K562 (cell line): ENCODE data around the gene FLAD1. TPM values are rescaled to one million over a fixed set of nuclear protein-coding genes. Genes with fewer than 3 reads are reported as not detected.
A peak's percentile ranks its signal among the peaks of the same experiment; 100 is the strongest.

Source experiments
- ASH1L ChIP-seq: fragments of 450-650 bp; IDR thresholded peaks from 2 replicates; pipeline ENCODE4 v1.6.1; 2018; ENCODE audit warnings: borderline replicate concordance, mild to moderate bottlenecking, low read depth; ENCODE audit not compliant: partially characterized antibody
- BRF1 ChIP-seq: IDR thresholded peaks from 3 replicates; pipeline ENCODE4 v1.6.1; 2011; ENCODE audit warnings: borderline replicate concordance, mild to moderate bottlenecking; ENCODE audit not compliant: insufficient read length; ENCODE audit errors: extremely low read depth
- BRF2 ChIP-seq: IDR thresholded peaks from 3 replicates; pipeline ENCODE4 v1.6.1; 2011; ENCODE audit warnings: borderline replicate concordance, mild to moderate bottlenecking; ENCODE audit not compliant: insufficient read length, insufficient read depth
- CHD2 ChIP-seq: IDR thresholded peaks from 2 replicates; pipeline ENCODE4 v1.6.1; 2011; ENCODE audit warnings: low read depth, low read length
- ELF1 ChIP-seq: fragments of 200-800 bp; sonication (Bioruptor generic); IDR thresholded peaks from 2 replicates; pipeline ENCODE4 v1.6.1; 2016; ENCODE audit warnings: missing genetic modification characterization, missing compliant biosample characterization
- FOXM1 ChIP-seq, 2 experiments: fragments of 450-650 bp in 1 of 2; sonication (generic) in 1 of 2; formaldehyde crosslinking in 1 of 2; IDR thresholded peaks; 2 replicates each; pipeline versions ENCODE4 v1.6.1 to v1.9.0; 2017 to 2022; ENCODE audit warnings: low read depth in 2 of 2, mild to moderate bottlenecking in 2 of 2, missing genetic modification reagents in 1 of 2, moderate library complexity in 1 of 2
- RB1 ChIP-seq: fragments of 450-650 bp; IDR thresholded peaks from 2 replicates; pipeline ENCODE4 v1.6.1; 2017; ENCODE audit warnings: low read depth, mild to moderate bottlenecking
- STAG1 ChIP-seq: sonication (generic); formaldehyde crosslinking; IDR thresholded peaks from 2 replicates; pipeline ENCODE4 v1.5.0; 2020; ENCODE audit warnings: missing genetic modification reagents, borderline replicate concordance
- THRAP3 ChIP-seq: fragments of 450-650 bp; IDR thresholded peaks from 2 replicates; pipeline ENCODE4 v1.6.1; 2016; ENCODE audit warnings: mild to moderate bottlenecking, inconsistent platforms, borderline replicate concordance
- U2AF1 ChIP-seq: fragments of 200-400 bp; formaldehyde crosslinking; optimal IDR thresholded peaks from 2 replicates; pipeline ENCODE3; 2017; ENCODE audit warnings: mild to moderate bottlenecking, low read depth, low read length, moderate library complexity
- ZC3H8 ChIP-seq: fragments of 450-650 bp; IDR thresholded peaks from 2 replicates; pipeline ENCODE4 v1.6.1; 2017
- polyA plus RNA-seq, 8 experiments: library from polyadenylated mRNA; depleted of rRNA in 4 of 8; stranded (reverse) in 5 of 8; unstranded in 3 of 8; fragments of >200 nt; fragmentation: Nextera tagmentation in 2 of 8; fragmentation: Illumina TruSeq in 1 of 8; extraction: Ambion mirVana in 2 of 8; extraction: Trizol in 1 of 8; gene quantifications; 2 replicates each; pipeline versions ENCODE4 v1.2.1 to v1.2.3, GENCODE V29; 2011 to 2014; ENCODE audit warnings: inconsistent platforms in 1 of 8, missing spikeins in 1 of 8
- total RNA-seq, 7 experiments: library from RNA; depleted of rRNA in 6 of 7; stranded (reverse); fragments of >200 nt in 6 of 7; fragmentation: Illumina TruSeq in 2 of 7; extraction: Trizol in 2 of 7; gene quantifications; 2 replicates each; pipeline versions ENCODE4 v1.2.1 to v1.2.3, GENCODE V29; 2011 to 2021; ENCODE audit warnings: low replicate concordance in 1 of 7
- TF ChIP-seq, protein P1 (sequence below): fragments of 250-450 bp; sonication (Bioruptor Pico); IDR thresholded peaks from 2 replicates; pipeline ENCODE4 v1.8.0; 2021; ENCODE audit warnings: mild to moderate bottlenecking, moderate library complexity
- TF ChIP-seq, protein P2 (sequence below), 3 experiments: fragments of 200-800 bp in 1 of 3; sonication (Bioruptor generic) in 1 of 3; sonication (generic) in 1 of 3; formaldehyde crosslinking in 1 of 3; IDR thresholded peaks; 2 replicates each; pipeline versions ENCODE4 v1.6.1 to v1.8.0; 2016 to 2022; ENCODE audit warnings: mild to moderate bottlenecking in 2 of 3, missing compliant biosample characterization in 2 of 3, missing genetic modification characterization in 2 of 3, missing genetic modification reagents in 1 of 3
- TF ChIP-seq, protein P3 (sequence below): fragments of 250-450 bp; sonication (Bioruptor Pico); IDR thresholded peaks from 2 replicates; pipeline ENCODE4 v1.9.0; 2021; ENCODE audit warnings: mild to moderate bottlenecking, inconsistent platforms
- TF ChIP-seq, protein P4 (sequence below): sonication (generic); formaldehyde crosslinking; IDR thresholded peaks from 2 replicates; pipeline ENCODE4 v1.8.1; 2023; ENCODE audit warnings: missing genetic modification reagents, mild to moderate bottlenecking, borderline replicate concordance

The FLAD1 gene
- total and polyA plus RNA-seq, 9 of the 15 experiments (the other 6 are each of a cell fraction or from before 2014, with no cell fraction given) = 24.9 to 85.8 (median 67.0) TPM

DNA sequence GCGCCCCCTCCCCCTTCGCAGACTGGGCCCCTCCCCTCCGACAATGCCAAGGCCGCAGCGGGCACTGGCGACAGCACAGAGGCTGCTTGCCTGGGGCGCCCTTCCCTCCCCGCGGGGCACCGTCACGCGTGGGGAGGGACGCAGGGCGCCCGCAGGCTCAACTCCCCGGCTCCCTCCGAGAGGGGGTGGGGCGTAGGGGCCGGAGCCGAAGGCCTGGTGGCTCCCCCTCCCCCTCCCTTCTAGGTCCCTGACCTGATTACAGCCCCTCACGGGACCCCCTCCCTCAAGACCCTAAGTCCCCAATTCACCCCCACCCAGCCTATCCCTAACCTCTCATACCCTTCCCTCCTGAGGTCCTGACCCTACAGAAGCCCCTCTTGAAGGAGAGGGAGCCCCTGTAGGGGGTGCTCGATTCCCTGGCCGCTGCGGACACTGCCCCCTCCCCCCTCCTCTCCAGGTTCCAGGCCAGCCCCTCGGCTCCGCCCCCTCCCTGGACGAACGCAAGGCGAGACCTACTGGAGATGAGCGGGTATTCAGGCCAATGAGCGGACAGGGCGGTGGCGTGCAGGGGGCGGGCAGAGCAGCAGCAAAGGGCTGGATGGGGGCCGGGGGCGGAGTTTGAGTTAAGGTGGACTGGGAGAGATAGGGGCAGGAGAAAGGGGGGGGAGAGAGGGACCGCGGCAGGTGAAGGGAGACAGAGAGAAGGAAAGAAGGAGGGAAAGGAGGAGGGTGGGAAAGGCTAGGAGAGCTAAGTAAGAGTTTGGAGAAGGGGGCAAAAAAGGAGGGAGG, 18.7 kb downstream of the FLAD1 start (continued):
- TF ChIP-seq ZC3H8 (no peak), ASH1L (peak; percentile 70), FOXM1 (IDR thresholded peaks at IDR 0.05; ENCODE audit: low read depth) (peak; percentile 93), FOXM1 (CRISPR knock-in tag; IDR thresholded peaks at IDR 0.05; ENCODE audit: low read depth) (no peak), ELF1 (no peak), BRF2 (no peak), THRAP3 (no peak), U2AF1 (no peak), RB1 (no peak), CHD2 (peak; percentile 71), BRF1 (no peak), STAG1 (no peak)
- TF ChIP-seq, protein P1, sequence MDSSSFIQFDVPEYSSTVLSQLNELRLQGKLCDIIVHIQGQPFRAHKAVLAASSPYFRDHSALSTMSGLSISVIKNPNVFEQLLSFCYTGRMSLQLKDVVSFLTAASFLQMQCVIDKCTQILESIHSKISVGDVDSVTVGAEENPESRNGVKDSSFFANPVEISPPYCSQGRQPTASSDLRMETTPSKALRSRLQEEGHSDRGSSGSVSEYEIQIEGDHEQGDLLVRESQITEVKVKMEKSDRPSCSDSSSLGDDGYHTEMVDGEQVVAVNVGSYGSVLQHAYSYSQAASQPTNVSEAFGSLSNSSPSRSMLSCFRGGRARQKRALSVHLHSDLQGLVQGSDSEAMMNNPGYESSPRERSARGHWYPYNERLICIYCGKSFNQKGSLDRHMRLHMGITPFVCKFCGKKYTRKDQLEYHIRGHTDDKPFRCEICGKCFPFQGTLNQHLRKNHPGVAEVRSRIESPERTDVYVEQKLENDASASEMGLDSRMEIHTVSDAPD (CRISPR knock-in tag) = no peak
- TF ChIP-seq, protein P2, sequence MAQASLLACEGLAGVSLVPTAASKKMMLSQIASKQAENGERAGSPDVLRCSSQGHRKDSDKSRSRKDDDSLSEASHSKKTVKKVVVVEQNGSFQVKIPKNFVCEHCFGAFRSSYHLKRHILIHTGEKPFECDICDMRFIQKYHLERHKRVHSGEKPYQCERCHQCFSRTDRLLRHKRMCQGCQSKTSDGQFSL (CRISPR knock-in tag; IDR thresholded peaks at IDR 0.05) = no peak; the same call in none of the 2 replicates
- TF ChIP-seq, protein P2 (tag; IDR thresholded peaks at IDR 0.05) = no peak
- TF ChIP-seq, protein P3, sequence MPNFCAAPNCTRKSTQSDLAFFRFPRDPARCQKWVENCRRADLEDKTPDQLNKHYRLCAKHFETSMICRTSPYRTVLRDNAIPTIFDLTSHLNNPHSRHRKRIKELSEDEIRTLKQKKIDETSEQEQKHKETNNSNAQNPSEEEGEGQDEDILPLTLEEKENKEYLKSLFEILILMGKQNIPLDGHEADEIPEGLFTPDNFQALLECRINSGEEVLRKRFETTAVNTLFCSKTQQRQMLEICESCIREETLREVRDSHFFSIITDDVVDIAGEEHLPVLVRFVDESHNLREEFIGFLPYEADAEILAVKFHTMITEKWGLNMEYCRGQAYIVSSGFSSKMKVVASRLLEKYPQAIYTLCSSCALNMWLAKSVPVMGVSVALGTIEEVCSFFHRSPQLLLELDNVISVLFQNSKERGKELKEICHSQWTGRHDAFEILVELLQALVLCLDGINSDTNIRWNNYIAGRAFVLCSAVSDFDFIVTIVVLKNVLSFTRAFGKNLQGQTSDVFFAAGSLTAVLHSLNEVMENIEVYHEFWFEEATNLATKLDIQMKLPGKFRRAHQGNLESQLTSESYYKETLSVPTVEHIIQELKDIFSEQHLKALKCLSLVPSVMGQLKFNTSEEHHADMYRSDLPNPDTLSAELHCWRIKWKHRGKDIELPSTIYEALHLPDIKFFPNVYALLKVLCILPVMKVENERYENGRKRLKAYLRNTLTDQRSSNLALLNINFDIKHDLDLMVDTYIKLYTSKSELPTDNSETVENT = no peak
- TF ChIP-seq, protein P4, sequence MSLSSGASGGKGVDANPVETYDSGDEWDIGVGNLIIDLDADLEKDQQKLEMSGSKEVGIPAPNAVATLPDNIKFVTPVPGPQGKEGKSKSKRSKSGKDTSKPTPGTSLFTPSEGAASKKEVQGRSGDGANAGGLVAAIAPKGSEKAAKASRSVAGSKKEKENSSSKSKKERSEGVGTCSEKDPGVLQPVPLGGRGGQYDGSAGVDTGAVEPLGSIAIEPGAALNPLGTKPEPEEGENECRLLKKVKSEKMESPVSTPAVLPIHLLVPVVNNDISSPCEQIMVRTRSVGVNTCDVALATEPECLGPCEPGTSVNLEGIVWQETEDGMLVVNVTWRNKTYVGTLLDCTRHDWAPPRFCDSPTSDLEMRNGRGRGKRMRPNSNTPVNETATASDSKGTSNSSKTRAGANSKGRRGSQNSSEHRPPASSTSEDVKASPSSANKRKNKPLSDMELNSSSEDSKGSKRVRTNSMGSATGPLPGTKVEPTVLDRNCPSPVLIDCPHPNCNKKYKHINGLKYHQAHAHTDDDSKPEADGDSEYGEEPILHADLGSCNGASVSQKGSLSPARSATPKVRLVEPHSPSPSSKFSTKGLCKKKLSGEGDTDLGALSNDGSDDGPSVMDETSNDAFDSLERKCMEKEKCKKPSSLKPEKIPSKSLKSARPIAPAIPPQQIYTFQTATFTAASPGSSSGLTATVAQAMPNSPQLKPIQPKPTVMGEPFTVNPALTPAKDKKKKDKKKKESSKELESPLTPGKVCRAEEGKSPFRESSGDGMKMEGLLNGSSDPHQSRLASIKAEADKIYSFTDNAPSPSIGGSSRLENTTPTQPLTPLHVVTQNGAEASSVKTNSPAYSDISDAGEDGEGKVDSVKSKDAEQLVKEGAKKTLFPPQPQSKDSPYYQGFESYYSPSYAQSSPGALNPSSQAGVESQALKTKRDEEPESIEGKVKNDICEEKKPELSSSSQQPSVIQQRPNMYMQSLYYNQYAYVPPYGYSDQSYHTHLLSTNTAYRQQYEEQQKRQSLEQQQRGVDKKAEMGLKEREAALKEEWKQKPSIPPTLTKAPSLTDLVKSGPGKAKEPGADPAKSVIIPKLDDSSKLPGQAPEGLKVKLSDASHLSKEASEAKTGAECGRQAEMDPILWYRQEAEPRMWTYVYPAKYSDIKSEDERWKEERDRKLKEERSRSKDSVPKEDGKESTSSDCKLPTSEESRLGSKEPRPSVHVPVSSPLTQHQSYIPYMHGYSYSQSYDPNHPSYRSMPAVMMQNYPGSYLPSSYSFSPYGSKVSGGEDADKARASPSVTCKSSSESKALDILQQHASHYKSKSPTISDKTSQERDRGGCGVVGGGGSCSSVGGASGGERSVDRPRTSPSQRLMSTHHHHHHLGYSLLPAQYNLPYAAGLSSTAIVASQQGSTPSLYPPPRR (CRISPR knock-in tag) = no peak
